Measurements from ENCODE around the gene IGSF3.

IGSF3 gene

GRCh38 chr1:116529681-116530080 is 137.9 kb downstream of the IGSF3 start:
- CTCF ChIA-PET = interaction anchor here (1.4 to 2.3 kb wide), 2 partner anchors 9 to 14 kb away, joined by 3 to 7 read pairs; no protein-coding TSS in a partner anchor
- no peak for DNase-seq (ENCODE audit: extremely low spot score)
- POLR2A ChIA-PET = no interaction called here
- no peak for TF ChIP-seq CTCF (IDR thresholded peaks at IDR 0.05; ENCODE audit: control extremely low read depth, extremely low read depth, low read depth, missing control alignments)

GRCh38 chr1:116529199-116529631 is 138.3 kb downstream of the IGSF3 start:
- ChIA-PET POLR2A (no interaction called here), CTCF (interaction anchor here (1.4 to 2.3 kb wide), 2 partner anchors 9 to 13 kb away, joined by 3 to 7 read pairs; no protein-coding TSS in a partner anchor)
- no peak for TF ChIP-seq CTCF (IDR thresholded peaks at IDR 0.05; ENCODE audit: control extremely low read depth, extremely low read depth, low read depth, missing control alignments)
- no peak for DNase-seq (ENCODE audit: extremely low spot score)

GRCh38 chr1:116528329-116529083 is 139.0 kb downstream of the IGSF3 start:
- ChIA-PET CTCF (interaction anchor here (2.3 kb wide), 1 partner anchor 10 kb away, joined by 7 read pairs; no protein-coding TSS in a partner anchor), POLR2A (no interaction called here)
- TF ChIP-seq CTCF (IDR thresholded peaks at IDR 0.05; ENCODE audit: control extremely low read depth, extremely low read depth, low read depth, missing control alignments) = no peak
- DNase-seq (ENCODE audit: extremely low spot score) = no peak

GRCh38 chr1:116525440-116525839 is 142.1 kb downstream of the IGSF3 start:
- ChIA-PET POLR2A (no interaction called here), CTCF (no interaction called here)
- no peak for TF ChIP-seq CTCF (IDR thresholded peaks at IDR 0.05; ENCODE audit: control extremely low read depth, extremely low read depth, low read depth, missing control alignments)
- DNase-seq (ENCODE audit: extremely low spot score) = no peak
